ENCODE measurements around the gene SMIM5.

DNA sequence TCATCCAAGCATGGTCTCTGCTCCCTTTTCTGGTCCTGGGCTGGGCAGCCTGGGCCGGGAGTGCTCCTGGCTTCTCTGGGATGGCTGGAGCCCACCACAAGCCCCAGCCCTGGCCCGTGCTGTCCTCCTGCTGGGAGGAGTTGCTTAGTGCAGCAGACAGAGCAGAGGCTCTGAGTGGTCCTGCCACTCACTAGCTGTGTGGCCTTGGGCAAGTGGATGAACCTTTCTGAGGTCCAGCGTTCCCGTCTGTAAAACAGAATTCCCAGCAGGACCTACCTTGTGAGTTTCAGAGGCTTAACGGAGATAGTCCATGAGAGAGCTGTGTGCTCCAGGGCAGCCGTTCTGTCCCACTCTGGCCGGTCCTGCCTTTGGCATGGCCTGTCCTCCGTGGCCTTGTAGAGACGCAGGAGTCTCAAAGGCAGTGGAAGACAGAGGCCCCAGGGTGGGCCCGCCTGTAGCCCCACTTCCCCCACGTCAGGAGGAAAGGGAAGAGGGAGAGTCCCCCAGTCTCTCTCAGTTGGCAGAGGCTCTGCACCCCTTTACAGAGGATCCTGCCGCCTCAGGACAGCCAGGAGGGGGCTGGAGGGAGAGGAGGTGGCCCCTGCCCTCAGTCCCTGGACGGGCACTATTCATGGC lies 37.8 kb upstream of the SMIM5 start:
- TF ChIP-seq, protein P1, sequence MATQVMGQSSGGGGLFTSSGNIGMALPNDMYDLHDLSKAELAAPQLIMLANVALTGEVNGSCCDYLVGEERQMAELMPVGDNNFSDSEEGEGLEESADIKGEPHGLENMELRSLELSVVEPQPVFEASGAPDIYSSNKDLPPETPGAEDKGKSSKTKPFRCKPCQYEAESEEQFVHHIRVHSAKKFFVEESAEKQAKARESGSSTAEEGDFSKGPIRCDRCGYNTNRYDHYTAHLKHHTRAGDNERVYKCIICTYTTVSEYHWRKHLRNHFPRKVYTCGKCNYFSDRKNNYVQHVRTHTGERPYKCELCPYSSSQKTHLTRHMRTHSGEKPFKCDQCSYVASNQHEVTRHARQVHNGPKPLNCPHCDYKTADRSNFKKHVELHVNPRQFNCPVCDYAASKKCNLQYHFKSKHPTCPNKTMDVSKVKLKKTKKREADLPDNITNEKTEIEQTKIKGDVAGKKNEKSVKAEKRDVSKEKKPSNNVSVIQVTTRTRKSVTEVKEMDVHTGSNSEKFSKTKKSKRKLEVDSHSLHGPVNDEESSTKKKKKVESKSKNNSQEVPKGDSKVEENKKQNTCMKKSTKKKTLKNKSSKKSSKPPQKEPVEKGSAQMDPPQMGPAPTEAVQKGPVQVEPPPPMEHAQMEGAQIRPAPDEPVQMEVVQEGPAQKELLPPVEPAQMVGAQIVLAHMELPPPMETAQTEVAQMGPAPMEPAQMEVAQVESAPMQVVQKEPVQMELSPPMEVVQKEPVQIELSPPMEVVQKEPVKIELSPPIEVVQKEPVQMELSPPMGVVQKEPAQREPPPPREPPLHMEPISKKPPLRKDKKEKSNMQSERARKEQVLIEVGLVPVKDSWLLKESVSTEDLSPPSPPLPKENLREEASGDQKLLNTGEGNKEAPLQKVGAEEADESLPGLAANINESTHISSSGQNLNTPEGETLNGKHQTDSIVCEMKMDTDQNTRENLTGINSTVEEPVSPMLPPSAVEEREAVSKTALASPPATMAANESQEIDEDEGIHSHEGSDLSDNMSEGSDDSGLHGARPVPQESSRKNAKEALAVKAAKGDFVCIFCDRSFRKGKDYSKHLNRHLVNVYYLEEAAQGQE (IDR thresholded peaks at IDR 0.05; ENCODE audit: borderline replicate concordance): no peak
- TF ChIP-seq RAD21 (conservative IDR thresholded peaks at IDR 0.05): no peak
- no peak for TF ChIP-seq EP300 (conservative IDR thresholded peaks at IDR 0.05; ENCODE audit: poor library complexity, severe bottlenecking)
- TF ChIP-seq, protein P2, sequence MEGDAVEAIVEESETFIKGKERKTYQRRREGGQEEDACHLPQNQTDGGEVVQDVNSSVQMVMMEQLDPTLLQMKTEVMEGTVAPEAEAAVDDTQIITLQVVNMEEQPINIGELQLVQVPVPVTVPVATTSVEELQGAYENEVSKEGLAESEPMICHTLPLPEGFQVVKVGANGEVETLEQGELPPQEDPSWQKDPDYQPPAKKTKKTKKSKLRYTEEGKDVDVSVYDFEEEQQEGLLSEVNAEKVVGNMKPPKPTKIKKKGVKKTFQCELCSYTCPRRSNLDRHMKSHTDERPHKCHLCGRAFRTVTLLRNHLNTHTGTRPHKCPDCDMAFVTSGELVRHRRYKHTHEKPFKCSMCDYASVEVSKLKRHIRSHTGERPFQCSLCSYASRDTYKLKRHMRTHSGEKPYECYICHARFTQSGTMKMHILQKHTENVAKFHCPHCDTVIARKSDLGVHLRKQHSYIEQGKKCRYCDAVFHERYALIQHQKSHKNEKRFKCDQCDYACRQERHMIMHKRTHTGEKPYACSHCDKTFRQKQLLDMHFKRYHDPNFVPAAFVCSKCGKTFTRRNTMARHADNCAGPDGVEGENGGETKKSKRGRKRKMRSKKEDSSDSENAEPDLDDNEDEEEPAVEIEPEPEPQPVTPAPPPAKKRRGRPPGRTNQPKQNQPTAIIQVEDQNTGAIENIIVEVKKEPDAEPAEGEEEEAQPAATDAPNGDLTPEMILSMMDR (IDR thresholded peaks at IDR 0.05; ENCODE audit: poor library complexity, severe bottlenecking): no peak
- no peak for TF ChIP-seq POLR2AphosphoS5 (IDR thresholded peaks at IDR 0.05)
- no peak for TF ChIP-seq EZH2 (IDR thresholded peaks at IDR 0.05; ENCODE audit: borderline replicate concordance, insufficient read depth, low read length, poor library complexity, severe bottlenecking)
- no peak for TF ChIP-seq MXI1 (conservative IDR thresholded peaks at IDR 0.05; ENCODE audit: poor library complexity, severe bottlenecking)
- TF ChIP-seq TAF1 (IDR thresholded peaks at IDR 0.05; ENCODE audit: low read depth): no peak
- TF ChIP-seq SMC3 (conservative IDR thresholded peaks at IDR 0.05; ENCODE audit: poor library complexity): no peak
